22Rv1 (cell line): ENCODE measurements around the gene AGAP1.

ENCODE experiments used
- H3K27ac ChIP-seq: fragments of 450-650 bp; 2 replicates; pipeline ENCODE4 v1.5.1; 2017
- CTCF ChIP-seq: fragments of 450-650 bp; IDR thresholded peaks from 2 replicates; pipeline ENCODE4 v1.5.1; 2017; ENCODE audit warnings: mild to moderate bottlenecking
- ZFX ChIP-seq: fragments of 450-650 bp; IDR thresholded peaks from 2 replicates; pipeline ENCODE4 v1.6.1; 2017; ENCODE audit warnings: antibody characterized with exemption, borderline replicate concordance

The AGAP1 gene

GRCh38 chr2:235727891-235728799, 234.3 kb downstream of the AGAP1 start:
- no peak overlapping the region for H3K27ac ChIP-seq
- TF ChIP-seq ZFX (no peak), CTCF (no peak)

- H3K27ac ChIP-seq, result no peak overlapping the region
- TF ChIP-seq CTCF (no peak), ZFX (no peak)
Observed at GRCh38 chr2:235728800-235729556, 235.1 kb downstream of the AGAP1 start.

GRCh38 chr2:235729557-235729947, 235.7 kb downstream of the AGAP1 start:
- no peak overlapping the region for H3K27ac ChIP-seq
- TF ChIP-seq CTCF (no peak), ZFX (no peak)

GRCh38 chr2:235730115-235730514, 236.3 kb downstream of the AGAP1 start:
- no peak for TF ChIP-seq CTCF
- TF ChIP-seq ZFX, result no peak
- no peak overlapping the region for H3K27ac ChIP-seq

GRCh38 chr2:235733761-235734160, 239.9 kb downstream of the AGAP1 start:
- no peak for TF ChIP-seq ZFX
- no peak for TF ChIP-seq CTCF
- no peak overlapping the region for H3K27ac ChIP-seq

GRCh38 chr2:235734168-235734567, 240.3 kb downstream of the AGAP1 start:
- no peak overlapping the region for H3K27ac ChIP-seq
- TF ChIP-seq ZFX (no peak), CTCF (no peak)
